ENCODE measurements around the gene SPAG5. TPM values are rescaled to one million over a fixed set of nuclear protein-coding genes. Genes with fewer than 3 reads are reported as not detected.

SPAG5 gene
- total and polyA plus RNA-seq, 10 of the 15 experiments (the other 5 are each of a cell fraction or from before 2014, with no cell fraction given): 73.5 to 171 (median 106) TPM

- TF ChIP-seq BCLAF1 (IDR thresholded peaks at IDR 0.05): no peak
- TF ChIP-seq GABPA (IDR thresholded peaks at IDR 0.05; ENCODE audit: low read depth): no peak
- TF ChIP-seq MEF2A (IDR thresholded peaks at IDR 0.05; ENCODE audit: insufficient read depth, low read depth, low read length): no peak
- no peak for TF ChIP-seq BMI1 (IDR thresholded peaks at IDR 0.05; ENCODE audit: borderline replicate concordance)
- TF ChIP-seq PKNOX1 (IDR thresholded peaks at IDR 0.05): peak; percentile 62
- no peak for TF ChIP-seq KLF5 (IDR thresholded peaks at IDR 0.05; ENCODE audit: partially characterized antibody)
- TF ChIP-seq DPF2 (IDR thresholded peaks at IDR 0.05): 0 out of 2 replicates have a peak, but pooled peaks have one; percentile 14
- no peak for TF ChIP-seq CEBPB (IDR thresholded peaks at IDR 0.05; ENCODE audit: borderline replicate concordance in 1 of 2, low read depth in 2 of 2, low read length in 2 of 2)
- TF ChIP-seq RUNX3 (IDR thresholded peaks at IDR 0.05; ENCODE audit: low read length): no peak
- no peak for TF ChIP-seq SREBF2 (IDR thresholded peaks at IDR 0.05; ENCODE audit: low read length)
- TF ChIP-seq CTCF (IDR thresholded peaks at IDR 0.05 in 2 of 3, conservative IDR thresholded peaks at IDR 0.05 in 1 of 3; ENCODE audit: control insufficient read depth in 2 of 3, extremely low read depth in 1 of 3, insufficient read depth in 1 of 3, low read depth in 3 of 3, low read length in 3 of 3): no peak
- peak; percentile 9; the same call in 1 of the 2 replicates for TF ChIP-seq PAX5 (IDR thresholded peaks at IDR 0.05; ENCODE audit: borderline replicate concordance, low read depth, low read length)
- TF ChIP-seq ZNF207 (IDR thresholded peaks at IDR 0.05; ENCODE audit: borderline replicate concordance): 0 out of 2 replicates have a peak, but pooled peaks have one; percentile 18
- 0 out of 2 replicates have a peak, but pooled peaks have one; percentile 9 for TF ChIP-seq RB1 (IDR thresholded peaks at IDR 0.05; ENCODE audit: borderline replicate concordance)
- no peak for TF ChIP-seq ATF3 (IDR thresholded peaks at IDR 0.05; ENCODE audit: borderline replicate concordance, extremely low read depth, low read depth, low read length)
- no peak for TF ChIP-seq BCL3 (IDR thresholded peaks at IDR 0.05; ENCODE audit: borderline replicate concordance, insufficient read depth, low read depth, low read length, poor library complexity, severe bottlenecking)
- no peak for TF ChIP-seq PML (IDR thresholded peaks at IDR 0.05; ENCODE audit: low read length)
- TF ChIP-seq ZNF217 (IDR thresholded peaks at IDR 0.05): no peak
Observed at GRCh38 chr17:28570716-28571360, 28.0 kb downstream of the SPAG5 start (continued).

All from GM12878 (cell line).